NB4 (cell line): ENCODE measurements around the gene DDRGK1.

Experiments
- MAX ChIP-seq: IDR thresholded peaks from 2 replicates; pipeline ENCODE4 v1.6.1; 2011; ENCODE audit warnings: low read depth, low read length
- MYC ChIP-seq: IDR thresholded peaks from 2 replicates; pipeline ENCODE4 v1.6.1; 2011; ENCODE audit warnings: low read depth, low read length
- POLR2A ChIP-seq: IDR thresholded peaks from 2 replicates; pipeline ENCODE4 v1.6.1; 2011; ENCODE audit warnings: mild to moderate bottlenecking; ENCODE audit not compliant: insufficient read length; ENCODE audit errors: extremely low read depth
- TF ChIP-seq, protein P1 (sequence below): IDR thresholded peaks from one replicate; pipeline ENCODE4 v1.5.1; 2012; ENCODE audit warnings: low read depth, low read length

- TF ChIP-seq, protein P1, sequence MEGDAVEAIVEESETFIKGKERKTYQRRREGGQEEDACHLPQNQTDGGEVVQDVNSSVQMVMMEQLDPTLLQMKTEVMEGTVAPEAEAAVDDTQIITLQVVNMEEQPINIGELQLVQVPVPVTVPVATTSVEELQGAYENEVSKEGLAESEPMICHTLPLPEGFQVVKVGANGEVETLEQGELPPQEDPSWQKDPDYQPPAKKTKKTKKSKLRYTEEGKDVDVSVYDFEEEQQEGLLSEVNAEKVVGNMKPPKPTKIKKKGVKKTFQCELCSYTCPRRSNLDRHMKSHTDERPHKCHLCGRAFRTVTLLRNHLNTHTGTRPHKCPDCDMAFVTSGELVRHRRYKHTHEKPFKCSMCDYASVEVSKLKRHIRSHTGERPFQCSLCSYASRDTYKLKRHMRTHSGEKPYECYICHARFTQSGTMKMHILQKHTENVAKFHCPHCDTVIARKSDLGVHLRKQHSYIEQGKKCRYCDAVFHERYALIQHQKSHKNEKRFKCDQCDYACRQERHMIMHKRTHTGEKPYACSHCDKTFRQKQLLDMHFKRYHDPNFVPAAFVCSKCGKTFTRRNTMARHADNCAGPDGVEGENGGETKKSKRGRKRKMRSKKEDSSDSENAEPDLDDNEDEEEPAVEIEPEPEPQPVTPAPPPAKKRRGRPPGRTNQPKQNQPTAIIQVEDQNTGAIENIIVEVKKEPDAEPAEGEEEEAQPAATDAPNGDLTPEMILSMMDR = no peak
- TF ChIP-seq MYC = no peak
- no peak for TF ChIP-seq POLR2A
- TF ChIP-seq MAX = no peak
Observed at GRCh38 chr20:3146732-3147341, 57.6 kb downstream of the DDRGK1 start.
